ENCODE data around the gene UTP4. TPM values are rescaled to one million over a fixed set of nuclear protein-coding genes. Genes with fewer than 3 reads are reported as not detected.

The UTP4 gene
- total RNA-seq, 2 experiments from 2014 or later: 21.1 to 67.3 TPM

GRCh38 chr16:69130461-69130860, 2.0 kb upstream of the UTP4 start:
- Histone ChIP-seq H3K4me2 (ENCODE audit: low read length) (peak overlapping the region; percentile 98), H3K4me3 (ENCODE audit: low read depth, low read length, poor library complexity, severe bottlenecking) (peak overlapping the region; percentile 100), H3K9me2 (ENCODE audit: insufficient read depth, low read length) (no peaks in the 10 kb centered on the region), H4K20me1 (ENCODE audit: insufficient read depth, low read length) (peaks cover 31% of the 10 kb centered on the region), H3K79me2 (ENCODE audit: insufficient read depth, low read depth, low read length) (peaks cover 86% of the 10 kb centered on the region), H3K27ac (ENCODE audit: low read depth, low read length, poor library complexity, severe bottlenecking) (peak overlapping the region; percentile 77), H2AFZ (ENCODE audit: low read length) (no peak overlapping the region), H3K4me1 (ENCODE audit: insufficient read depth, low read length, poor library complexity, severe bottlenecking) (peaks cover 27% of the 10 kb centered on the region), H3K36me3 (ENCODE audit: insufficient read depth, low read length) (peaks cover 68% of the 10 kb centered on the region), H3K9me3 (ENCODE audit: low read length) (no peaks in the 10 kb centered on the region)
- TSS peak; percentile 62 for BruUV-seq (replicated peaks)
- intact Hi-C loops (cut with micrococcal nuclease; ENCODE audit: unreplicated experiment): loop anchor here (2.0 to 10.0 kb wide), 3 partner anchors 257 to 596 kb away; partner anchors contain the start of genes TANGO6, TERF2 and ZFP90
- DNase-seq (ENCODE audit: low spot score): no peak
- POLR2A ChIA-PET: interaction anchor here (0.6 to 1.3 kb wide), 2 partner anchors 10 to 522 kb away, joined by 3 read pairs; no protein-coding TSS in a partner anchor
- no peak for TF ChIP-seq CTCF (conservative IDR thresholded peaks at IDR 0.05; ENCODE audit: low read length)
- no peak for TF ChIP-seq EZH2phosphoT487 (IDR thresholded peaks at IDR 0.05; ENCODE audit: borderline replicate concordance, low read depth, low read length)
- CTCF ChIA-PET (ENCODE audit: unreplicated experiment): no interaction called here

GRCh38 chr16:69131167-69131838, 1.1 kb upstream of the UTP4 start:
- peaks cover 67% of the 10 kb centered on the region for H3K36me3 ChIP-seq (ENCODE audit: insufficient read depth, low read length)
- H3K4me3 ChIP-seq (ENCODE audit: low read depth, low read length, poor library complexity, severe bottlenecking): peak overlapping the region; percentile 100
- POLR2A ChIA-PET: interaction anchor here (0.5 to 0.9 kb wide), 4 partner anchors 18 to 1385 kb away, joined by 3 to 5 read pairs (median 3); no protein-coding TSS in a partner anchor
- peaks cover 27% of the 10 kb centered on the region for H3K4me1 ChIP-seq (ENCODE audit: insufficient read depth, low read length, poor library complexity, severe bottlenecking)
- H3K79me2 ChIP-seq (ENCODE audit: insufficient read depth, low read depth, low read length): peaks cover 86% of the 10 kb centered on the region
- CTCF ChIA-PET (ENCODE audit: unreplicated experiment): interaction anchor here (1.0 kb wide), 1 partner anchor 13 kb away, joined by 3 read pairs; no protein-coding TSS in a partner anchor
- DNase-seq (ENCODE audit: low spot score): peak; percentile 69
- peaks cover 33% of the 10 kb centered on the region for H4K20me1 ChIP-seq (ENCODE audit: insufficient read depth, low read length)
- H3K27ac ChIP-seq (ENCODE audit: low read depth, low read length, poor library complexity, severe bottlenecking): peak overlapping the region; percentile 77
- H3K9me3 ChIP-seq (ENCODE audit: low read length): no peaks in the 10 kb centered on the region
- intact Hi-C loops (cut with micrococcal nuclease; ENCODE audit: unreplicated experiment): loop anchor here (2.0 to 10.0 kb wide), 3 partner anchors 256 to 597 kb away; partner anchors contain the start of genes TANGO6, TERF2 and ZFP90
- H3K9me2 ChIP-seq (ENCODE audit: insufficient read depth, low read length): no peaks in the 10 kb centered on the region
- TF ChIP-seq EZH2phosphoT487 (IDR thresholded peaks at IDR 0.05; ENCODE audit: borderline replicate concordance, low read depth, low read length) (no peak), CTCF (conservative IDR thresholded peaks at IDR 0.05; ENCODE audit: low read length) (no peak)
- BruUV-seq (replicated peaks): no TSS peak
- H2AFZ ChIP-seq (ENCODE audit: low read length): peak overlapping the region; percentile 24; the same call in 1 of the 2 replicates
- peak overlapping the region; percentile 98 for H3K4me2 ChIP-seq (ENCODE audit: low read length)

Data from OCI-LY7 (cell line).